CD14-positive monocyte (primary cell): ENCODE measurements around the gene MED27. TPM values are rescaled to one million over a fixed set of nuclear protein-coding genes. Genes with fewer than 3 reads are reported as not detected.

Experiments
- DNase-seq, 3 donors: peaks; one replicate each; pipeline ENCODE4 v3.0.0-alpha.2; 2011 to 2022
- H2AFZ ChIP-seq: 2 replicates; pipeline ENCODE4 v1.6.0; 2012; ENCODE audit warnings: mild to moderate bottlenecking, low read depth, low read length, inconsistent platforms; ENCODE audit not compliant: insufficient read depth, poor library complexity, severe bottlenecking
- H3K27ac ChIP-seq, 2 donors: 1 replicate in 1 of 2; 2 replicates in 1 of 2; pipeline ENCODE4 v1.5.1; 2012 to 2013; ENCODE audit warnings: low read length in 2 of 2, control low read depth in 1 of 2, inconsistent platforms in 1 of 2, low read depth in 1 of 2, mild to moderate bottlenecking in 1 of 2
- H3K27me3 ChIP-seq, 2 donors: one replicate each; pipeline versions ENCODE4 v1.6.0 to v1.6.1; 2011 to 2013; ENCODE audit warnings: low read length in 2 of 2; ENCODE audit not compliant: control insufficient read depth in 2 of 2, insufficient read depth in 2 of 2
- H3K36me3 ChIP-seq, 2 donors: replicated peaks in 1 of 2; 1 replicate in 1 of 2; 2 replicates in 1 of 2; pipeline versions ENCODE4 v1.5.1 to v1.6.1; 2012 to 2013; ENCODE audit warnings: low read length in 2 of 2, control low read depth in 1 of 2, inconsistent platforms in 1 of 2, mild to moderate bottlenecking in 1 of 2; ENCODE audit not compliant: insufficient read depth in 2 of 2, control insufficient read depth in 1 of 2
- H3K4me1 ChIP-seq, 2 donors: 1 replicate in 1 of 2; 2 replicates in 1 of 2; pipeline versions ENCODE4 v1.5.1 to v1.6.1; 2012 to 2013; ENCODE audit warnings: low read length in 2 of 2, control low read depth in 1 of 2, inconsistent platforms in 1 of 2, mild to moderate bottlenecking in 1 of 2, moderate library complexity in 1 of 2; ENCODE audit not compliant: insufficient read depth in 2 of 2, control insufficient read depth in 1 of 2
- H3K4me2 ChIP-seq: replicated peaks from 2 replicates; pipeline ENCODE3; 2012; ENCODE audit warnings: low read length, moderate library complexity, mild to moderate bottlenecking; ENCODE audit not compliant: poor library complexity, severe bottlenecking; ENCODE audit errors: extremely low read depth
- H3K4me3 ChIP-seq, 3 experiments: fragments of 200-600 bp in 1 of 3; sonication (generic) in 1 of 3; replicated peaks in 1 of 3; 1 replicate in 2 of 3; 2 replicates in 1 of 3; pipeline ENCODE4 v1.5.1; 2011 to 2013; ENCODE audit warnings: low read length in 3 of 3, mild to moderate bottlenecking in 3 of 3, control low read depth in 2 of 3, low read depth in 2 of 3, inconsistent platforms in 1 of 3, moderate library complexity in 1 of 3
- H3K79me2 ChIP-seq: 2 replicates; pipeline ENCODE4 v1.6.0; 2012; ENCODE audit warnings: mild to moderate bottlenecking, control low read depth, inconsistent platforms, low read length, moderate library complexity; ENCODE audit not compliant: insufficient read depth
- H3K9ac ChIP-seq: 2 replicates; pipeline ENCODE4 v1.6.0; 2017; ENCODE audit warnings: low read length, mild to moderate bottlenecking; ENCODE audit not compliant: insufficient read depth, poor library complexity, severe bottlenecking
- H3K9me3 ChIP-seq, 2 donors: replicated peaks in 1 of 2; 1 replicate in 1 of 2; 2 replicates in 1 of 2; pipeline versions ENCODE4 v1.5.1 to v1.6.1; 2012 to 2013; ENCODE audit warnings: low read length in 2 of 2, control low read depth in 1 of 2; ENCODE audit not compliant: control insufficient read depth in 1 of 2, insufficient read depth in 1 of 2
- H4K20me1 ChIP-seq: 2 replicates; pipeline ENCODE4 v1.6.0; 2012; ENCODE audit warnings: mild to moderate bottlenecking, low read length, control low read depth, moderate library complexity; ENCODE audit not compliant: insufficient read depth
- H3K27ac Mint-ChIP-seq, 7 donors: one replicate each; pipeline ENCODE4 v1.8.0; 2020; ENCODE audit warnings: mild to moderate bottlenecking in 7 of 7, mixed read lengths in 7 of 7, moderate library complexity in 6 of 7, inconsistent platforms in 2 of 7
- H3K27me3 Mint-ChIP-seq, 3 donors: one replicate each; pipeline ENCODE4 v1.8.0; 2021 to 2022; ENCODE audit warnings: low read depth in 3 of 3, mild to moderate bottlenecking in 3 of 3, mixed read lengths in 3 of 3, moderate library complexity in 3 of 3, inconsistent platforms in 1 of 3
- H3K36me3 Mint-ChIP-seq, 2 donors: one replicate each; pipeline ENCODE4 v1.8.0; 2020; ENCODE audit warnings: mixed read lengths in 2 of 2, inconsistent platforms in 1 of 2, mild to moderate bottlenecking in 1 of 2
- H3K4me1 Mint-ChIP-seq: one replicate; pipeline ENCODE4 v1.8.0; 2020; ENCODE audit warnings: mild to moderate bottlenecking, mixed read lengths
- H3K4me3 Mint-ChIP-seq, 2 donors: one replicate each; pipeline ENCODE4 v1.8.0; 2020; ENCODE audit warnings: mild to moderate bottlenecking in 2 of 2, mixed read lengths in 2 of 2, moderate library complexity in 1 of 2
- H3K9me3 Mint-ChIP-seq, 7 donors: one replicate each; pipeline ENCODE4 v1.8.0; 2020 to 2022; ENCODE audit warnings: mixed read lengths in 7 of 7, mild to moderate bottlenecking in 6 of 7, moderate library complexity in 6 of 7, inconsistent platforms in 2 of 7
- CTCF ChIP-seq: fragments of 200-600 bp; IDR thresholded peaks from one replicate; pipeline ENCODE4 v1.8.0; 2022; ENCODE audit warnings: antibody characterized with exemption, mild to moderate bottlenecking
- WGBS: methylation state at CpG from one replicate; pipeline ENCODE4 v1.1.5; 2013; ENCODE audit warnings: missing lambda C conversion rate; ENCODE audit not compliant: insufficient coverage; 5-methylcytosine and 5-hydroxymethylcytosine counted together
- intact Hi-C, 2 donors: fragments of 100-400 bp; cut with micrococcal nuclease; formaldehyde crosslinking; loops; one replicate each; pipeline versions ENCODE4 v1.15.0 to v1.15.1; 2023
- polyA plus RNA-seq, 3 donors: library from polyadenylated mRNA; depleted of rRNA in 1 of 3; unstranded in 2 of 3; stranded (reverse) in 1 of 3; fragments of 300-500 nt in 2 of 3; fragments of >200 nt in 1 of 3; fragmentation: Illumina TruSeq in 2 of 3; gene quantifications; 1 replicate in 2 of 3; 2 replicates in 1 of 3; pipeline ENCODE4 v1.2.3, GENCODE V29; 2012 to 2021

MED27 gene
- polyA plus RNA-seq, 3 donors = 14.0 to 26.9 (median 25.8) TPM

GRCh38 chr9:131856105-131856504 lies 223.6 kb downstream of the MED27 start:
- intact Hi-C loops = no loop called here
- Mint-ChIP-seq H3K9me3 (no peaks in the 10 kb centered on the region), H3K4me3 (no peak overlapping the region), H3K36me3 (peaks cover 16 to 17% of the 10 kb centered on the region in 2 donors), H3K27me3 (peaks cover 0 to 2% (median 2%) of the 10 kb centered on the region in 3 donors), H3K27ac (no peak overlapping the region), H3K4me1 (peaks cover 10% of the 10 kb centered on the region)
- DNase-seq = no peak
- Histone ChIP-seq H3K27ac (no peak overlapping the region), H3K9me3 (no peaks in the 10 kb centered on the region), H4K20me1 (no peaks in the 10 kb centered on the region), H2AFZ (no peak overlapping the region), H3K27me3 (no peaks in the 10 kb centered on the region), H3K4me3 (no peak overlapping the region), H3K4me2 (no peak overlapping the region), H3K4me1 (no peaks in the 10 kb centered on the region), H3K9ac (no peak overlapping the region), H3K36me3 (peaks cover 5 to 17% of the 10 kb centered on the region in 2 donors), H3K79me2 (no peaks in the 10 kb centered on the region)
- no peak for TF ChIP-seq CTCF
- whole genome bisulfite sequencing = 95% methylated on average over 21 of the region's 21 CpGs

GRCh38 chr9:131854896-131855613 lies 224.6 kb downstream of the MED27 start:
- no peaks in the 10 kb centered on the region for H4K20me1 ChIP-seq
- H3K9ac ChIP-seq = no peak overlapping the region
- H3K4me1 ChIP-seq = no peaks in the 10 kb centered on the region
- H3K27me3 Mint-ChIP-seq = peaks cover 0 to 2% (median 2%) of the 10 kb centered on the region in 3 donors
- no peak for DNase-seq
- H3K36me3 Mint-ChIP-seq = peaks cover 7 to 8% of the 10 kb centered on the region in 2 donors
- no peaks in the 10 kb centered on the region for H3K9me3 Mint-ChIP-seq
- no peaks in the 10 kb centered on the region for H3K27me3 ChIP-seq
- no peak overlapping the region for H2AFZ ChIP-seq
- no peak for TF ChIP-seq CTCF
- no peaks in the 10 kb centered on the region for H3K9me3 ChIP-seq
- H3K27ac ChIP-seq = no peak overlapping the region
- H3K79me2 ChIP-seq = no peaks in the 10 kb centered on the region
- no peak overlapping the region for H3K4me2 ChIP-seq
- WGBS = 92% methylated on average over 20 of the region's 21 CpGs
- H3K27ac Mint-ChIP-seq = no peak overlapping the region
- intact Hi-C loops = no loop called here
- peaks cover 3 to 6% of the 10 kb centered on the region in 2 donors for H3K36me3 ChIP-seq
- peaks cover 10% of the 10 kb centered on the region for H3K4me1 Mint-ChIP-seq
- H3K4me3 ChIP-seq = no peak overlapping the region
- no peak overlapping the region for H3K4me3 Mint-ChIP-seq
